IPS-15b (cell line): ENCODE measurements around the gene THEM5.

Experiments
- H3K27me3 ChIP-seq: one replicate; pipeline ENCODE4 v1.6.1; 2013; ENCODE audit warnings: low read length; ENCODE audit not compliant: control insufficient read depth, insufficient read depth
- H3K36me3 ChIP-seq: one replicate; pipeline ENCODE4 v1.6.1; 2013; ENCODE audit warnings: low read length; ENCODE audit not compliant: control insufficient read depth, insufficient read depth
- H3K4me1 ChIP-seq: one replicate; pipeline ENCODE4 v1.6.1; 2013; ENCODE audit warnings: mild to moderate bottlenecking, low read length; ENCODE audit not compliant: control insufficient read depth, insufficient read depth
- H3K4me3 ChIP-seq: one replicate; pipeline ENCODE4 v1.5.1; 2013; ENCODE audit warnings: low read depth, low read length
- H3K9ac ChIP-seq: one replicate; pipeline ENCODE4 v1.6.1; 2013; ENCODE audit warnings: low read depth, mild to moderate bottlenecking, low read length
- H3K9me3 ChIP-seq: one replicate; pipeline ENCODE4 v1.6.1; 2013; ENCODE audit warnings: mild to moderate bottlenecking, low read length; ENCODE audit not compliant: control insufficient read depth, insufficient read depth

Gene THEM5

DNA sequence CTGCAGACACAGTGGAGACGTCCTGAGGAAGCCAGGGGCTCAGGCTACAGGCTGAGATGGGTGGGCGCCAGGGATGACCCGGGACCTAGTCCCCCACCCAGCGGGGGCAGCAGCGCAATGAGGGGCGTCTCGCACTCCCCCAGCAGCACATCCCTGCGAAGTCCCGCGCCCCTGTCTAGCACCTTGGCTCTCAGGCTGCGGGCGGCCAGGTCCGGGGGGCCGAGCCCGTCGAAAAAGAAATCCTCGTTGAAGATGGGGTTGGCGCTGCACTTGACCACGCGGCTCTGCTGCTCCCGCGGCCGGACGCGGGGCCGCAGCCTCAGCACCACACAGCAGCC, 15.7 kb downstream of the THEM5 start:
- Histone ChIP-seq H3K4me3 (peak overlapping the region; percentile 76), H3K9ac (no peak overlapping the region), H3K36me3 (no peaks in the 10 kb centered on the region), H3K27me3 (peaks cover 35% of the 10 kb centered on the region), H3K4me1 (peaks cover 8% of the 10 kb centered on the region), H3K9me3 (no peaks in the 10 kb centered on the region)

DNA sequence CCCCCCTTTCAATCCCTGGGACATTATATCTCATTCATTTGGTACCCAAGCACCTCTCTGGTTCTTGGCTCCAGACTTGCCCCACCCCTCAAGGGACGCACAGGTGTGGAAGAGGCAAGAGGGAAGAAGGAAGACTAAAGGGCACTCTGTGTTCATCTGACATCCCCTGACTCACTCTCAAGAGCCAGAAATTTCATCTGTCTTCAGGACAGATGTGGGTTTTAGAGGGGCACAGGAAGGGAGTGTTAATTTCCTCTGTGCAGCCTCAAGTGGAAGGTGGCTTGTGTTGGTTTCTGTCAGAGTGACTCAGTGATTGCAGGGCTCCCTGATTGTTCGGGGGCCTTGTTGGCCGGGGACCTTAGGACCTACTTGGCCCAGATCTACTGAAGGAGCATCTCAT, 16.3 kb downstream of the THEM5 start:
- H3K4me1 ChIP-seq = peaks cover 8% of the 10 kb centered on the region
- H3K9ac ChIP-seq = no peak overlapping the region
- H3K9me3 ChIP-seq = no peaks in the 10 kb centered on the region
- H3K36me3 ChIP-seq = no peaks in the 10 kb centered on the region
- peak overlapping the region; percentile 76 for H3K4me3 ChIP-seq
- peaks cover 35% of the 10 kb centered on the region for H3K27me3 ChIP-seq

DNA sequence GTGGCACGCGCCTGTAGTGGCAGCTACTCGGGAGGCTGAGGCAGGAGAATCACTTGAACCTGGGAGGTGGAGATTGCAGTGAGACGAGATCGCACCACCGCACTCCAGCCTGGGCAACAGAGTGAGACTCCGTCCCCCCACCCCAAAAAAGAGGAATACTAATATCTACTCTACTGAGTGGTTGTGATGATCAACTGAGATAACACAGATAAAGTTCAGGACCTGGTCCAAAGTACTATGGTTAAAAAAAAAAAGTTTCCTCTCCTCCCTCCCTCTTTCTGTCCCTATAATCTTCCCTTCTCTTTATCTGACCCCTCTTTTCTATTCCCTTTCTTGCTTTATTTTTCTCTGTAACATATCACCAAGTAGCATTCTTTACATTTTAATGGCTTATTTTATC, 17.9 kb downstream of the THEM5 start:
- no peaks in the 10 kb centered on the region for H3K9me3 ChIP-seq
- peaks cover 20% of the 10 kb centered on the region for H3K27me3 ChIP-seq
- H3K4me3 ChIP-seq = no peak overlapping the region
- no peak overlapping the region for H3K9ac ChIP-seq
- peaks cover 13% of the 10 kb centered on the region for H3K4me1 ChIP-seq
- H3K36me3 ChIP-seq = no peaks in the 10 kb centered on the region

DNA sequence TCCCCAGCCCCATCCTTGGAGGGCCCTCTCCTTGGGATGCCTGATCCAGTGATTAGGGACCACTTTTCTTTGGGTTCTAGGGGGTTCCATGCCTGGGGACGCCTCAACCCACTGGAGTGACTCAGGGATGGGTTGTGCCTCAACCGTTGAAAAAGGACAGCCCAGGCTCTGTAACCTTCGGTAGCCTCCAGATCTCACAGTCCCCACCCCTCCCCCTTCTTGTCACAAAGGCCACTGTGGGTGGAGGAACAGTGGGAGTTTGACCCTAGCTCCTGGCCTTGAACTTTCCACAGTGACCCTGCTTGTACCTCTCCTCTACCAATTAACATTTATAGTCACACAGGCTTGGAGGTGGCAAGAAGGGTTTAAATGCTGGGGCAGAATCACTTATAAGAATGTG, 19.3 kb downstream of the THEM5 start:
- Histone ChIP-seq H3K9ac (no peak overlapping the region), H3K9me3 (no peaks in the 10 kb centered on the region)

DNA sequence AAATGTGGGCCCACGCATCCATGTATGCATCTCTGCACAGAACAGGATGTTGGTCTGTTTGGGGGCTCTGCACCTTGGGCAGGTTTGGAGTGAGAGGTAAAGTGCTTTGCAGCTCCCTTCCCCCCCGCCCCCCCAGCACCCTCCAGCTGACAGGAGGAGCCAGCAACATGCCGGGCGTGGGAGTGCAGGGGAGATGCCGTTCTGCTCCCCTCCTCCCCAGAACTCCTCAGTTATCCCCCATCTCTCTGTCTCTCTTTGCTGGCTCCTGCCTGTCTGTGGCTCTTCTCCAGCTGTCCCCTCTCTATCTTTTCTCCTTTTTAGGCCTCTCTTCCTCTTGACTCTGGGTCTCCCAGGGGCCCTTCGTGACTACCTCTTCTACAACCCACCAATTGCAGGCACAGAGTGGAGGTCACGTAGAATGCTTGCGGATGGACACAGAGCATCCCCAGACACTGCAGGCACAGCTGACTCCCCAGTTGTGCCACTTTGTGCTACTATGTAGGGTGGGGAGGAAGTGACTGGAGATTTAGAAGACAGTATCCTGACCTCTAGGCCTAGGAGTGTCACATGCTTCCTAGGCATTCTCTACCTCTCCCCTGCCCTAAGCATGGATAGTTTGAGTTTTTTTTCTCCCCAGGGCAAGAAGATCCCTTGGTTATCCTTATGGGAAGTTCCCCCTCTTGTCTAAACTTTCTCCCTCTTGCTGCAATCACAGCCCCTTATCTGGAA, 20.2 kb downstream of the THEM5 start:
- H3K9ac ChIP-seq = no peak overlapping the region
- H3K36me3 ChIP-seq = no peaks in the 10 kb centered on the region
- H3K9me3 ChIP-seq = no peaks in the 10 kb centered on the region
- H3K27me3 ChIP-seq = peaks cover 14% of the 10 kb centered on the region
- H3K4me3 ChIP-seq = no peak overlapping the region
- H3K4me1 ChIP-seq = peaks cover 26% of the 10 kb centered on the region

More for the DNA sequence above, 19.3 kb downstream of the THEM5 start:
- Histone ChIP-seq H3K4me1 (peaks cover 21% of the 10 kb centered on the region), H3K4me3 (no peak overlapping the region), H3K27me3 (peaks cover 14% of the 10 kb centered on the region), H3K36me3 (no peaks in the 10 kb centered on the region)

DNA sequence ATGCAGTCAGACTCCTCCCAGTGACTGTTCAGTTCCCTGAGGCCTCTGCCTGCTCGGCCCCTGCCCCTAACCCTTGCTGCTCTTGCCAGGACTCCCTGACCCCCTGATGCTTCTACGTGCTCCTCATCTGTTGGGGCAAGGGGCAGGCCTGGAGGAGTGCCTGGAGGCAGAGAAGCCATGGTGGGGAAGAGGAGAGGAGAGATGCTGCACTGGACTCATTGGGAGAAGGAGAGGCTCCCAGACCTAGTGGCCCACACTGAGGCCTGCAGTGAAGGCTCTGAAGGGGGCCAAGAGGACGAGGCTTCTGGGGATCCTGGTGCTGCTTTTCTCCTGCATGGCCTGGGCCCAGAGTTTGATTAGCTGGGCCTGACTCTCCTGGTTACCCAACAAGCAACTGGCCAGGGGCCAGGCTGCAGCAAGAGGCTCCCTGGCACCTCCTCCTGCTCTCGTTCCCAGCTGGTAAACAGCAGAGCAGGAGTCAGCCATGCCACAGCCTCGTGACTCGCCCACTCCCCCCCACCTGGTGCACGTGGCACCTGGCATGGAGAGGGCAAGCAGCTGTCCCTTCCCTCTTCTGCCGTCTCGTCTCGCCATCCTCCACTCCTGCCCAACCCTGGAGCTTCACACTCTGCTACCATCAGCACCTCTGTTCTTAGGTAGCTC, 21.1 kb downstream of the THEM5 start:
- Histone ChIP-seq H3K36me3 (no peaks in the 10 kb centered on the region), H3K4me1 (peaks cover 31% of the 10 kb centered on the region), H3K4me3 (no peak overlapping the region), H3K27me3 (peaks cover 8% of the 10 kb centered on the region), H3K9ac (no peak overlapping the region), H3K9me3 (no peaks in the 10 kb centered on the region)

DNA sequence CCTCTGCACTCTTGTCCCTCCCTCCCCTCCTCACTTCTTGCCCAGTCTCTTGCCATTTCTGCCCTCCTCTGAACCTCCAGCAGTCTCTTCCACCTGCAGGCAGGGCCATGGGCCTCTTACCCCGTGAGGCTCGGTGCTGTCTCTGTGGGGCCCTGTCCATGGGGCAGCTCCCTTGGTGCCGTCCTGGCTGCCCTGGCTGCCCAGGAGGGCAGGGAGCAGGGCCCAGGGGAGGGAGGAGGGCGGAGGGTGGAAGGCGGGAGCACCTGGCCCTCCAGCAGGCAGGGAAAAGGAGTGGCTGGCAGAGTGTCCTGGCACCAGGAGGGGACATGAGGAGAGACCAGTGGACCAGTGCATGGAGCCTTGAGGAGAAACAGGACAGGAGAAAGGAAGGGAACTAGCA, 21.9 kb downstream of the THEM5 start, which contains the start of gene RORC:
TSS of gene RORC (minus strand) at position 198 of the 400 bp plus-strand sequence. CDS start at position 160, 38 bp downstream.
- Histone ChIP-seq H3K9me3 (no peaks in the 10 kb centered on the region), H3K4me1 (peaks cover 25% of the 10 kb centered on the region)

DNA sequence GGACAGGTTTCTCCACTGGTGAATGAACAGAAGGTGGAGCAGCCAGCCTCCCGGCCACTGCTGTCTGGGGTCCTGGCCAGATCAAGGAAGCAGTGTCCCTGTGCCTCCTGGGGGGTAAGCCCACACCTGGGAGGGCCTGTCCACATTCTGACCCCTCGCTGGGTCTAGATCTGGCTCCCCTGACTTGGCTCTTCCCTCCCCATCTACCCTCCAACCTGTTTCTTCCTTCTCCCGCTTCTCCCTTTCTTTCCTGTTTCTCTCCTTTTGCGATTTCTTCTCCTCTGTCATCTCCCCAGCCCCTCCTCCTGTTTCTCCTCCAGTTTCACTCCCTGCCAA, 22.3 kb downstream of the THEM5 start:
- no peak overlapping the region for H3K9ac ChIP-seq
- H3K4me1 ChIP-seq = peaks cover 29% of the 10 kb centered on the region
- no peaks in the 10 kb centered on the region for H3K36me3 ChIP-seq
- H3K4me3 ChIP-seq = peak overlapping the region; percentile 39
- H3K9me3 ChIP-seq = no peaks in the 10 kb centered on the region
- H3K27me3 ChIP-seq = no peaks in the 10 kb centered on the region

More for the DNA sequence above, 21.9 kb downstream of the THEM5 start, which contains the start of gene RORC:
- no peaks in the 10 kb centered on the region for H3K27me3 ChIP-seq
- no peaks in the 10 kb centered on the region for H3K36me3 ChIP-seq
- H3K9ac ChIP-seq = no peak within 1 kb of the TSS
- peak within 1 kb of the TSS; percentile 39 for H3K4me3 ChIP-seq

DNA sequence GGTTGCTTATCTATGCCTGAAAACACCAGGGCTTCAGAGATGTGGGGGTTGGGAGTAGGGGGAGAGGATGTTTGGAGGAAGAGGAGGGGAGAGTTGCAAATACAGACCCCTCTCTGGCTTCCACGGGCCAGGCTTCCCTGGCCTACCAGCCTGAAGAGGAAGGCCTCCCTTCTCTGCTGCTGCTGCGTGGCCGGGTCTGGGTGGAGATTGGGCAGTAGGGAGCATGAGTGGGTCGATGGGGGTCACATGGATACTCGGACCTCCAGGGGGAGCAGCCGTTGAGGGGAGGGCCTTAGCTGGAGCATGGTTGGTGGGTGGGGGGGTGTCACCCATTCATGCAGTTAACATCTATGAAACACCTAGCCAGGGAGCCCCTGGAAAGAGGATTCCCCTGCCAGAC, 23.5 kb downstream of the THEM5 start:
- Histone ChIP-seq H3K4me1 (peaks cover 30% of the 10 kb centered on the region), H3K9ac (no peak overlapping the region), H3K27me3 (no peaks in the 10 kb centered on the region), H3K36me3 (no peaks in the 10 kb centered on the region), H3K9me3 (no peaks in the 10 kb centered on the region), H3K4me3 (no peak overlapping the region)

DNA sequence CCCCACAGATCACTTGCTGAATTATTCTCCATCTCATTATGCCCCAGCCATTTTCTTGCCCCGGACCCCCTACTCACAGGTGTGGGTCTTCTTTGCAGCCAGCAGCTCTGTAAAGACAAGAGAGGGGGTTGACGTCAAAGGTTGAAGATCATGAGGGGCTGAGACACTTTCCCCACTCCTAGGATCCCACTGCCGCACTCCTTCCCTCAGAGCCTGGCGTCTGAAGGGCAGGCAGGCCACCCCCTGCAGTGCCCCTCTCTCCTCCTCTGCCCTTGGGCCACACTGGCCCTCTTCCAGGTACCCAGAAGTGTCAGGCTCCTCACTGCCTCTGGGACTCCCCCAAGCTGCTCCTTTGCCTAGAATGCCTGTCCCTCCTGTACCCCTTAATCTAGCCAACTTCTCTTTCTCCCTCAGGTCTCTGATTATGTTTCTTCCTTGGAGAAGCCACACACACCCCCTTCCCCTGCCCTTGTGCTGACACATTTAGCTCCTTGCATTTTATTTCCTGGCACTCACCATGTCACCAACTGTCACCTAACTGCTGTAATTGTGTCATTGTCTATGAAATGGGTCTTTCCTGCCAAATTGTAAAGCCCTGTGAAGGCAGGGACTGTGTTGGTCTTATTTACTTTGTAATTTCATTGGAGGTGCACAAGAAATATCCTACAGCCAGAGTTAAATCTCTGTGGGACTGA, 24.0 kb downstream of the THEM5 start:
- no peaks in the 10 kb centered on the region for H3K9me3 ChIP-seq
- no peak overlapping the region for H3K9ac ChIP-seq
- H3K27me3 ChIP-seq = no peaks in the 10 kb centered on the region
- peaks cover 30% of the 10 kb centered on the region for H3K4me1 ChIP-seq
- peak overlapping the region; percentile 35 for H3K4me3 ChIP-seq
- H3K36me3 ChIP-seq = no peaks in the 10 kb centered on the region

DNA sequence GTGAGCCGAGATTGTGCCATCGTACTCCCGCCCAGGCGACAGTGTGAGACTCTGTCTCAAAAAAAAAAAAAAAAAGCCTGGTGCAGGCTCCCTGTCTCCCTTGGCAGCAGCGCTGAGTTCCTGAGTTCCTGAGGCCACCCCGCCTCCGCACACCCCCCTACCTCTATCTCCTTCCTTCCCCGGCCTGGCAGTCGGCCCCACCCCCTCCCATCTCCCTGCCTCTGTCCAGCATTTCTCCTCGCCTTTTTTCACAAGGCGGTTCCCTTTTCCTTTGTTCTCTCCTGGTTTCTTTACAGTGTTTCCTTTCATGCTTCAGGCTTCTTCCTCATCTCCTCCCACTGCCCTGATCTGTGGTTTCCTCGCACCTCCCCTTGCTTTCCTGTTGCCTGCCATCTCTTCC, 24.6 kb downstream of the THEM5 start:
- peaks cover 30% of the 10 kb centered on the region for H3K4me1 ChIP-seq
- peak overlapping the region; percentile 35 for H3K4me3 ChIP-seq
- H3K36me3 ChIP-seq = no peaks in the 10 kb centered on the region
- no peak overlapping the region for H3K9ac ChIP-seq
- no peaks in the 10 kb centered on the region for H3K9me3 ChIP-seq
- no peaks in the 10 kb centered on the region for H3K27me3 ChIP-seq

DNA sequence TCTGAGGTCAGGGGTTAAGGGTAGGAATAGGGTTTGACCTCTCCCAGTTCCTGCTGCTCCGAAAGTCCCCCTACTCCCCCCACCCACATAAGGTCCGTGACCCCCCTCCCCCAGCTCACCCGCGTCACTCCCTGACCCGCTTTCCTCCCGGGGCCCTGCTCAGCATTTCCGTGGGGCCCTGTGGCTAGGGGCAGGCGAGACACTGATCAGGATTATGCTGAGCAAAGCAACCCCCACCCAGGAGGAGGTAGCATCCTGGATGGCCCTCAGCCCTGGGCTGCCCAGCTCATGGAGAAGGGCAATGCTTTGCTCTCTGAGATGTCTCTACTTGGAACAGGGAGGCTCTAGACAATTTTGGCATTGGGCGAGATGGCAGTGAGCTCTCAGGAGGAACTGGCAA, 25.7 kb downstream of the THEM5 start:
- Histone ChIP-seq H3K4me3 (no peak overlapping the region), H3K9ac (no peak overlapping the region), H3K9me3 (no peaks in the 10 kb centered on the region), H3K4me1 (peaks cover 31% of the 10 kb centered on the region), H3K36me3 (no peaks in the 10 kb centered on the region), H3K27me3 (no peaks in the 10 kb centered on the region)
